Esophagus muscularis mucosa (tissue), 3 donors: Measurements from ENCODE around the gene CPEB4.

ENCODE experiments used
- POLR2A ChIP-seq: fragments of 450-650 bp; IDR thresholded peaks from one replicate; pipeline ENCODE4 v1.6.1; 2017; ENCODE audit warnings: antibody characterized with exemption, moderate library complexity, mild to moderate bottlenecking, low read depth
- TF ChIP-seq, protein P1 (sequence below), 3 experiments: fragments of 200-600 bp in 2 of 3; fragments of 450-650 bp in 1 of 3; sonication (generic) in 2 of 3; IDR thresholded peaks; one replicate each; pipeline ENCODE4 v1.5.1; 2017 to 2019; ENCODE audit warnings: antibody characterized with exemption in 3 of 3, mild to moderate bottlenecking in 2 of 3, moderate library complexity in 1 of 3

DNA sequence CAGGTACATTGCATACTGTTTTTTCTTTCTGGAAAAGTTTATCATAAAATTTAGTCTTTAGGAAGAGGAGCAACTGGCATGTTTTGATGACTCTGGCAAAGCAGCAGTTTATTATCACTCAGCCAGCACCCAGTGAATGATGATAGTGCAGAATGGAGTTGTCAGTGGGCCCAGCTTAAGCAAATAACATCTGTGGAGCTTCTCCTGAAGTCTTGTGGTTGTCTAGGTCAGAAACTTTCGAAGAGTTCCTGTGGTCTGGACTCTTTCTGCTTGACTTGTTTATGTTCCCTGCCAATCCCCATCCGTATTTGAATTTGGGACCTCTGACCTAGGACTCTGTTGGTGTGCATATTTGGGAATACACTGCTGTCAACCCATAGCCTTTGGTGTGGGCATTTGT is 62.7 kb downstream of the CPEB4 start:
- TF ChIP-seq, protein P1, sequence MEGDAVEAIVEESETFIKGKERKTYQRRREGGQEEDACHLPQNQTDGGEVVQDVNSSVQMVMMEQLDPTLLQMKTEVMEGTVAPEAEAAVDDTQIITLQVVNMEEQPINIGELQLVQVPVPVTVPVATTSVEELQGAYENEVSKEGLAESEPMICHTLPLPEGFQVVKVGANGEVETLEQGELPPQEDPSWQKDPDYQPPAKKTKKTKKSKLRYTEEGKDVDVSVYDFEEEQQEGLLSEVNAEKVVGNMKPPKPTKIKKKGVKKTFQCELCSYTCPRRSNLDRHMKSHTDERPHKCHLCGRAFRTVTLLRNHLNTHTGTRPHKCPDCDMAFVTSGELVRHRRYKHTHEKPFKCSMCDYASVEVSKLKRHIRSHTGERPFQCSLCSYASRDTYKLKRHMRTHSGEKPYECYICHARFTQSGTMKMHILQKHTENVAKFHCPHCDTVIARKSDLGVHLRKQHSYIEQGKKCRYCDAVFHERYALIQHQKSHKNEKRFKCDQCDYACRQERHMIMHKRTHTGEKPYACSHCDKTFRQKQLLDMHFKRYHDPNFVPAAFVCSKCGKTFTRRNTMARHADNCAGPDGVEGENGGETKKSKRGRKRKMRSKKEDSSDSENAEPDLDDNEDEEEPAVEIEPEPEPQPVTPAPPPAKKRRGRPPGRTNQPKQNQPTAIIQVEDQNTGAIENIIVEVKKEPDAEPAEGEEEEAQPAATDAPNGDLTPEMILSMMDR (IDR thresholded peaks at IDR 0.05): no peak
- no peak for TF ChIP-seq POLR2A
